Pancreas (tissue), 10 donors: ENCODE results near the gene RUNDC3A. TPM values are rescaled to one million over a fixed set of nuclear protein-coding genes. Genes with fewer than 3 reads are reported as not detected.
A peak's percentile ranks its signal among the peaks of the same experiment; 100 is the strongest.

Experiments
- ATAC-seq, 4 donors: fragments of 200-7000 bp; cut with Tn5 transposase; one replicate each; pipeline versions ENCODE4 v1.8.0 to v1.9.1; 2020; ENCODE audit warnings: mild to moderate bottlenecking in 4 of 4, moderate library complexity in 4 of 4
- DNase-seq, 6 donors: peaks; one replicate each; pipeline ENCODE4 v3.0.0-alpha.2; 2020
- FAIRE-seq: peaks from 2 replicates; lab custom pipeline; 2012; peaks lifted over from hg19 to GRCh38; lab: Jason Lieb, UNC
- H3K27ac ChIP-seq, 4 donors: fragments of 200-600 bp; sonication (generic); 1 replicate in 3 of 4; 2 replicates in 1 of 4; pipeline versions ENCODE4 v1.5.0 to v1.8.0; 2020
- H3K27me3 ChIP-seq, 4 donors: fragments of 200-600 bp; one replicate each; pipeline ENCODE4 v1.8.0; 2021
- H3K36me3 ChIP-seq, 3 donors: fragments of 200-600 bp; sonication (generic) in 1 of 3; one replicate each; pipeline versions ENCODE4 v1.5.0 to v1.8.0; 2020 to 2021
- H3K4me1 ChIP-seq, 3 donors: fragments of 200-600 bp; one replicate each; pipeline ENCODE4 v1.8.0; 2021
- H3K4me3 ChIP-seq, 4 donors: fragments of 200-600 bp; sonication (generic) in 2 of 4; one replicate each; pipeline versions ENCODE4 v1.5.0 to v1.8.0; 2020 to 2021
- H3K9me3 ChIP-seq, 4 donors: fragments of 200-600 bp; one replicate each; pipeline ENCODE4 v1.8.0; 2021
- CTCF ChIP-seq, 4 donors: fragments of 200-600 bp; sonication (generic) in 3 of 4; IDR thresholded peaks; one replicate each; pipeline versions ENCODE4 v1.5.0 to v1.8.0; 2021; ENCODE audit warnings: antibody characterized with exemption in 4 of 4
- WGBS, 2 donors: extraction: QIAGEN DNeasy Blood & Tissue Kit; methylation state at CpG; one replicate each; pipeline ENCODE4 v1.1.7; 2013; 5-methylcytosine and 5-hydroxymethylcytosine counted together
- intact Hi-C, 3 donors: fragments of 100-400 bp; cut with DNase I; formaldehyde crosslinking; loops; one replicate each; pipeline versions ENCODE4 v1.11.1 to v1.14.2; 2022
- polyA plus RNA-seq, 2 donors: library from polyadenylated mRNA; stranded (reverse); fragments of 200-250 nt; gene quantifications; one replicate each; pipeline ENCODE4 v1.2.3, GENCODE V29; 2013
- total RNA-seq, 6 donors: library from RNA; stranded (reverse); fragmentation: NEBNext Ultra II Directional in 4 of 6; extraction: Animal tissue kit (Norgen Biotek cat#: 25700) in 4 of 6; gene quantifications; one replicate each; pipeline versions ENCODE4 v1.2.1 to v1.2.4, GENCODE V29; 2021 to 2023
- donor health status: healthy with polysubstance abuse.
- donor health status: DM: no; HTN: no; CAD: no; lungs with moderate emphysema.
- donor health status: DM: no; HTN: no; CAD: no.
- donor health status: control.
- donor health status: control.
- donor health status: Bipolar disorder and iron deficiency.
- donor health status: DM: yes; HTN: yes; CAD: no.
- donor health status: DM: no; HTN: no; CAD: no.
- donor health status: DM: no; HTN: no; CAD: no.
- donor health status: DM: yes; HTN: yes; CAD: no.

Gene RUNDC3A
- total and polyA plus RNA-seq, 8 donors, result 0.56 to 59.4 (median 4.1) TPM

GRCh38 chr17:44348988-44349364 is 40.6 kb downstream of the RUNDC3A start:
- intact Hi-C loops, result loop anchor here in 1 of 3 donors (5.0 kb wide), 1 partner anchor 137 kb away; no protein-coding TSS in a partner anchor
- Histone ChIP-seq H3K9me3 (no peaks in the 10 kb centered on the region), H3K27me3 (no peaks in the 10 kb centered on the region), H3K4me3 (no peak overlapping the region), H3K36me3 (peaks cover 4 to 14% (median 6%) of the 10 kb centered on the region in 3 donors), H3K4me1 (peaks cover 0 to 9% (median 0%) of the 10 kb centered on the region in 3 donors), H3K27ac (no peak overlapping the region)
- no peak for DNase-seq
- WGBS, 2 donors, result 86 to 89% methylated on average over 6 of the region's 6 CpGs
- ATAC-seq, result no peak
- FAIRE-seq, result no peak
- TF ChIP-seq CTCF (IDR thresholded peaks at IDR 0.05), result no peak

DNA sequence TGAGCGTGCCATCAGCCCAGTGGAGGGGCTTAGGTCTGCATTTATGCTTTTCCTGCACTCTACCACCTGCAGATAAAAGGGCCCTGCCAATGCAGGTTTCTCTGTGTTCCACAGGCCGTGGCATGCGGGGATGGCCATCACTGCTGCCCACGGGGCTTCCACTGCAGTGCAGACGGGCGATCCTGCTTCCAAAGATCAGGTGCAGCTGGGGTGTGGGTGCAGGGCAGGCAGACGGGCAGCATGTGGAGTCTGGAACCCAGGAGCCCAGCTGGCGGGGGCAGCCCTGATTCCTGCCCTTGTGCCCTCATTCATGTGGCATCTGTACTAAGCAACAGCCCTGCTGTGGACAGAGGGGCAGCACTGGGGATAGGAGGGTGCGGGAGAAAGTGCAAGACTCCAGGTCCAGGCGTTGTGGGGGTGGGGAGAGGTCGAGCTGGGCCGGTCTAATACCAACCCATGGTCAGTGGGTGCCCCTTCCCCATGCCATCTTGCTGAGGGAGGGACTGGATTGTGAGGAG is 41.2 kb downstream of the RUNDC3A start:
- FAIRE-seq, result no peak

DNA sequence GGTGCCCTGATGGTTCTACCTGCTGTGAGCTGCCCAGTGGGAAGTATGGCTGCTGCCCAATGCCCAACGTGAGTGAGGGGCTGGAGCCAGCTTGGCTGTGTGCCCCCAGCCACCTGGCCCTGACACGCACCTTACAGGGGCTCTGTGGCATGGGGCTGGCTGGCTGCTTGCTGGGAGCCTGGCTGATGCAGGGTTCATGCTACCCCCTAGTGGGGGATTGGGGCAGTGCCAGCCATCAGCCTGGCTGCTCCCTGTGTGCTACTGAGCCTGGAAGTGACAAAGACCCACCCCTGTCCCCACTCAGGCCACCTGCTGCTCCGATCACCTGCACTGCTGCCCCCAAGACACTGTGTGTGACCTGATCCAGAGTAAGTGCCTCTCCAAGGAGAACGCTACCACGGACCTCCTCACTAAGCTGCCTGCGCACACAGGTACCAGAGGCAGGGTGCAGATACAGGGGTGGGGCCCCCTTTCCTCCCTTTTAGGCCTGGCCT is 42.4 kb downstream of the RUNDC3A start:
- intact Hi-C loops, result no loop called here
- no peak for FAIRE-seq

More for the DNA sequence above, 41.2 kb downstream of the RUNDC3A start:
- Histone ChIP-seq H3K4me1 (peaks cover 0 to 6% (median 0%) of the 10 kb centered on the region in 3 donors), H3K27ac (no peak overlapping the region), H3K36me3 (peaks cover 4 to 14% (median 6%) of the 10 kb centered on the region in 3 donors), H3K27me3 (no peaks in the 10 kb centered on the region), H3K9me3 (no peaks in the 10 kb centered on the region), H3K4me3 (no peak overlapping the region)
- 86 to 87% methylated on average over 12 of the region's 12 CpGs for WGBS, 2 donors
- intact Hi-C loops, result loop anchor here in 1 of 3 donors (5.0 kb wide), 1 partner anchor 137 kb away; no protein-coding TSS in a partner anchor
- no peak for ATAC-seq
- peak in 1 of 6 donors; percentile 49 for DNase-seq
- TF ChIP-seq CTCF (IDR thresholded peaks at IDR 0.05), result no peak

DNA sequence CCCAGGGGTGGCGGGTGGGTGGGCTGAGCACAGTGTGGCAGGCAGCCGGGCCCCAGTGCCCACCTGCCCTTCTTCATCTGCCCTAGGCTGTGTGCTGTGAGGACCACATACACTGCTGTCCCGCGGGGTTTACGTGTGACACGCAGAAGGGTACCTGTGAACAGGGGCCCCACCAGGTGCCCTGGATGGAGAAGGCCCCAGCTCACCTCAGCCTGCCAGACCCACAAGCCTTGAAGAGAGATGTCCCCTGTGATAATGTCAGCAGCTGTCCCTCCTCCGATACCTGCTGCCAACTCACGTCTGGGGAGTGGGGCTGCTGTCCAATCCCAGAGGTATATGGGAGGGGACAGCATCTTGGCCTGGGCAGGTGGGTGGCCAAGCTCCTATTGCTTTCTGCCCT is 43.1 kb downstream of the RUNDC3A start:
- no peak for TF ChIP-seq CTCF (IDR thresholded peaks at IDR 0.05)
- peaks cover 4 to 14% (median 6%) of the 10 kb centered on the region in 3 donors for H3K36me3 ChIP-seq
- no peak for ATAC-seq
- no peak for DNase-seq
- no peak overlapping the region for H3K27ac ChIP-seq
- no peaks in the 10 kb centered on the region for H3K9me3 ChIP-seq
- FAIRE-seq, result no peak
- intact Hi-C loops, result no loop called here
- H3K4me3 ChIP-seq, result no peak overlapping the region
- H3K4me1 ChIP-seq, result no peaks in the 10 kb centered on the region
- 81 to 84% methylated on average over 7 to 8 of the region's 8 CpGs for WGBS, 2 donors
- H3K27me3 ChIP-seq, result no peaks in the 10 kb centered on the region

More for the DNA sequence above, 42.4 kb downstream of the RUNDC3A start:
- ATAC-seq, result peak; percentile 53 to 81 (median 78)
- Histone ChIP-seq H3K27me3 (no peaks in the 10 kb centered on the region), H3K9me3 (no peaks in the 10 kb centered on the region), H3K4me3 (no peak overlapping the region), H3K36me3 (peaks cover 4 to 14% (median 6%) of the 10 kb centered on the region in 3 donors), H3K4me1 (peaks cover 0 to 5% (median 0%) of the 10 kb centered on the region in 3 donors), H3K27ac (no peak overlapping the region)
- DNase-seq, result peak in 4 of 6 donors; percentile 69 to 88 (median 82)
- WGBS, 2 donors, result 68 to 69% methylated on average over 6 of the region's 6 CpGs
- peak; percentile 48 to 77 (median 64) for TF ChIP-seq CTCF (IDR thresholded peaks at IDR 0.05)
